Measurements from ENCODE around the gene GLT8D2. TPM values are rescaled to one million over a fixed set of nuclear protein-coding genes. Genes with fewer than 3 reads are reported as not detected.
A peak's percentile ranks its signal among the peaks of the same experiment; 100 is the strongest.

Gene GLT8D2, protein sequence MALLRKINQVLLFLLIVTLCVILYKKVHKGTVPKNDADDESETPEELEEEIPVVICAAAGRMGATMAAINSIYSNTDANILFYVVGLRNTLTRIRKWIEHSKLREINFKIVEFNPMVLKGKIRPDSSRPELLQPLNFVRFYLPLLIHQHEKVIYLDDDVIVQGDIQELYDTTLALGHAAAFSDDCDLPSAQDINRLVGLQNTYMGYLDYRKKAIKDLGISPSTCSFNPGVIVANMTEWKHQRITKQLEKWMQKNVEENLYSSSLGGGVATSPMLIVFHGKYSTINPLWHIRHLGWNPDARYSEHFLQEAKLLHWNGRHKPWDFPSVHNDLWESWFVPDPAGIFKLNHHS
- total RNA-seq, result under 1 TPM; 0.23 to 0.36 TPM

- Mint-ChIP-seq H3K4me1 (ENCODE audit: low read depth) (peaks cover 9% of the 10 kb centered on the region), H3K27me3 (ENCODE audit: low read depth) (peaks cover 41% of the 10 kb centered on the region), H3K36me3 (ENCODE audit: insufficient read depth in 2 of 2) (no peaks in the 10 kb centered on the region), H3K9me3 (no peaks in the 10 kb centered on the region), H3K27ac (no peak within 1 kb of the TSS), H3K4me3 (peak within 1 kb of the TSS; percentile 65 to 76)
- DNase-seq (peak in 1 of 2 donors; percentile 12), ATAC-seq (replicated peaks in 1 of 2) (peak in 1 of 2 donors; percentile 25)
These were observed at the start of gene GLT8D2 for GRCh38 chr12:104049903-104050356. GLT8D2 (minus strand) TSS chr12:104050187; CDS start chr12:104019648, 30,539 bp downstream.

DNA sequence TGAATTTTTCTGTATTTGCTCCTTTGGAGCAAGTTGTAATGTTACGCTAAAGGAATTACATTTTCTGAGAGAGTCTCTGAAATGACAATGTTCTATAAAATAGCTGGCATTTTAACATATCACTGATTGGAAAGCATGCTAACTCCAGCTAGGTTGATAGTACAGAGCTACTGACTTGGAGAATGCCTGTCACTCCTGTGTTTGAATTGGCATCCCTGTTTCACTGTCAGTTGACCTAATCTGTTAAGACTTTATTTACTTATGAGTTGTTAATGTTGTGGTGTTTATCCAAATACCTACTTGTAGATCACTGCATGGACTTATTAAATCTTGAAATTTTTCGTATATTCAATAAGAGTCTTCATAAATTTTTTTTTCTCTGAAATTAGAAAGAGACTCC, 48.0 kb upstream of the GLT8D2 start:
- peaks cover 5% of the 10 kb centered on the region for H3K4me1 Mint-ChIP-seq (ENCODE audit: low read depth)
- peak overlapping the region; percentile 79 for H3K27ac Mint-ChIP-seq
- H3K27me3 Mint-ChIP-seq (ENCODE audit: low read depth), result no peaks in the 10 kb centered on the region
- H3K9me3 Mint-ChIP-seq, result no peaks in the 10 kb centered on the region
- H3K4me3 Mint-ChIP-seq, result no peak overlapping the region
- ATAC-seq (replicated peaks in 1 of 2) (no peak), DNase-seq (no peak)
- H3K36me3 Mint-ChIP-seq (ENCODE audit: insufficient read depth in 2 of 2), result peaks cover 0 to 11% of the 10 kb centered on the region in 2 donors

DNA sequence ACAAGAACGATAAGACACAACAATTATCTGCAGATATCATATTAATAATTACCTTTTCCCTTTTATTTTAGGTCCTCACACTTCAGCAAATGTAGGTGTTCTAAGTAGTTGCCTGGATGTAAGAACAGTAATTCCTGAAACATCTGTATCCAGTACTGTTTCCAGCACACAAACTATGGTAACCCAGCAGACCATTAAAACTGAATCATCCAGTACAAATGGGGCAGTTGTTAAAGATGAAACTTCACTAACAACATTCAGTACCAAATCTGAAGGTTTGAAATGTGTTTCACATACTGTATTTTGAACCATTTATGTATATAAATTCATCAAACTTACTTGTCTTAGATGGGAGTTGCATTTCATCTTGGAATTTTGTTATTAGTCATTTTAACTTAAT, 45.3 kb upstream of the GLT8D2 start:
- Mint-ChIP-seq H3K4me1 (ENCODE audit: low read depth) (peaks cover 5% of the 10 kb centered on the region), H3K9me3 (no peaks in the 10 kb centered on the region), H3K36me3 (ENCODE audit: insufficient read depth in 2 of 2) (peaks cover 0 to 12% of the 10 kb centered on the region in 2 donors), H3K27me3 (ENCODE audit: low read depth) (no peaks in the 10 kb centered on the region), H3K27ac (no peak overlapping the region), H3K4me3 (no peak overlapping the region)
- ATAC-seq (replicated peaks in 1 of 2), result peak in 1 of 2 donors; percentile 43
- DNase-seq, result no peak

DNA sequence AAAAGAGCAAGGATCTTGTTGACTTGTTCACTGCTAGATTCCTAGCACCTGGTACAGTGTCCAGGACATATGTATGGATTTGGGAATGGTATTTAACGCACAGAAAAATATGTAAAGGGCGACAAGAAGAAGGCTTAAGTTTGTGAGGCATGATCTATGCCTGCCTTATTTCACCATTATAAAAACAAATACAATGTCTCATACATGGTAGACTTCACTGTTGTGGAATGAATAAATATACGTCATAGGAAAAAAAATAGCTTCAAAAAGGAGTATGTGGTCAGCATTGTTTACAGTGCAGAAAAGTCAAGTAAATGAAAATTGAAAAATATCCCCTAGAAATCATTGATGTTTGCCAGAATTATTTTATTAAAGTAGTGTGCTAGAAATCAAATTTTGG, 44.3 kb upstream of the GLT8D2 start:
- Mint-ChIP-seq H3K27ac (no peak overlapping the region), H3K9me3 (no peaks in the 10 kb centered on the region), H3K36me3 (ENCODE audit: insufficient read depth in 2 of 2) (peaks cover 0 to 12% of the 10 kb centered on the region in 2 donors), H3K4me3 (no peak overlapping the region), H3K4me1 (ENCODE audit: low read depth) (peaks cover 5% of the 10 kb centered on the region), H3K27me3 (ENCODE audit: low read depth) (no peaks in the 10 kb centered on the region)
- no peak for ATAC-seq (replicated peaks in 1 of 2)
- DNase-seq, result no peak

DNA sequence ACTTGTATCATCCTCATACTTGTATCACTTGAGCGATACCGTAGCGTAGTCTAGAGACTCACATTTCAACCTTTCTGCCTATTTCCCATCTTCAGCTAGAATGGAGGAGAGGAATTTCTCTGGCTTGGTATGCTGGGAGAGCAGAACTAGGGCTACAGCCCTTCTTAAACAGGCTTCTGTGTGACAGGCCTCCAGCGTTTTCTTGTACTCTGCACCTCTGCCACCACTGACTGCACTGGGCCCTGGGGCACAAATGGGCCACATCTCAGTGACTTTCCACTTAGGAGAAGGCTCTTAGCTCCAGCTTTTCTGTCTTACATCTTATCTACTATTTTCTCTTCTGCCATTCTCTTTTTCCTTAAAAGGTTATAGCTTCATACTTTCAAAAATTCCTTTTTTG, 41.1 kb upstream of the GLT8D2 start:
- ATAC-seq (replicated peaks in 1 of 2) (no peak), DNase-seq (no peak)
- Mint-ChIP-seq H3K4me3 (no peak overlapping the region), H3K4me1 (ENCODE audit: low read depth) (no peaks in the 10 kb centered on the region), H3K36me3 (ENCODE audit: insufficient read depth in 2 of 2) (peaks cover 0 to 4% of the 10 kb centered on the region in 2 donors), H3K27ac (no peak overlapping the region), H3K27me3 (ENCODE audit: low read depth) (no peaks in the 10 kb centered on the region), H3K9me3 (no peaks in the 10 kb centered on the region)

DNA sequence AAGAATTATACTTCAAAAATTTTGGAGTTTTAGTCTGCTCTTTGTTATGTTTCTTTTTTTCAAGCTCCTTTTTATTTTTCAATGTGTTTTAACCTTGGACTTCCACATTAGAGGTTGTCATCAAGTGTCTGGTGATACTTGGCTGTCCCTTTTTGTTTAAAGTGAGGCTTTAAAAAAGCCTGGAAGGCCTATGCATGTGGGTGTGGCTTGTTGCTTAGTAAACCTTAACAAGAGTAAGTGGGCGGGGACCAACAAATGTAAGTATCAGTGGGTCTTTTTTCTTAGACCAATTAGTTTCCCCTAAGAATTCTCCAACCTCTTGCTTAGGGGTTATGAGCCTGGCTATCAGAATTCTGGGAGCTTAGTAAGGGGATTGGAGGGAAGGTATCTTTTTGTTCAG, 40.7 kb upstream of the GLT8D2 start:
- H3K4me1 Mint-ChIP-seq (ENCODE audit: low read depth), result no peaks in the 10 kb centered on the region
- H3K36me3 Mint-ChIP-seq (ENCODE audit: insufficient read depth in 2 of 2), result peaks cover 0 to 4% of the 10 kb centered on the region in 2 donors
- no peak for ATAC-seq (replicated peaks in 1 of 2)
- no peak overlapping the region for H3K27ac Mint-ChIP-seq
- no peak for DNase-seq
- H3K4me3 Mint-ChIP-seq, result no peak overlapping the region
- no peaks in the 10 kb centered on the region for H3K9me3 Mint-ChIP-seq
- H3K27me3 Mint-ChIP-seq (ENCODE audit: low read depth), result no peaks in the 10 kb centered on the region

DNA sequence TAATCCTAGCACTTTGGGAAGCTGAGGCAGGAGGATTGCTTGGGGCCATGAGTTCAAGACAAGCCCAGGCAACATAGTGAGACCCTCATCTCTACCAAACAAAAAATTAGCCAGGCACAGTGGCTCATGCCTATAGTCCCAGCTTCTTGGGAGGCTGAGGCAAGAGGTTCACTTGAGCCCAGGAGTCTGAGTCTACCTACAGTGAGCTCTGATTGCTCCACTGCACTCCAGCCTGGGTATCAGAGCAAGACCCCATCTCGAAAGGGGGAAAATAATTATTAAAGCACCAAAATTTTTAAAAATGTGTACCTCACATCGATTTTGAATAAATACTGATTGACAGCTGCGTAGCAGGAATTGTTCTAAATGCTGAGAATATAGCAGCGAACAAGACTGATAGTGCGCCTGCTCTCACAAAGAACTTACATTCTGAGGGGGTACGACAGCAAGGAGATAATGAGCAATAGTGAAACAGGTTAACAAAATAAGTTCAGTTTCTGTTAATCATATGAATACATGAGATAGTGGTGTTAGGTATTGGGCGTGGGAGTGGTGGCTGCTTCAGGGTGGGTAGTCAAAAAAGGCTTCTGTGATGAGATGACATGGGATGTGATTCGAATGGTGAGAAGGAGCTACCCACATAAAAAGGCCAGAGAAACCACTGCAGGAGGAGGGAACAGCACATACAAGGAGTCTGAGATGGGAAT, 33.9 kb upstream of the GLT8D2 start:
- peak; percentile 60 to 70 for DNase-seq
- H3K27ac Mint-ChIP-seq, result no peak overlapping the region
- peak; percentile 96 to 98 for ATAC-seq (replicated peaks in 1 of 2)

GRCh38 chr12:104080764-104081163, 30.8 kb upstream of the GLT8D2 start:
- DNase-seq, result no peak
- H3K4me1 Mint-ChIP-seq (ENCODE audit: low read depth), result peaks cover 28% of the 10 kb centered on the region
- ATAC-seq (replicated peaks in 1 of 2), result no peak
- H3K4me3 Mint-ChIP-seq, result no peak overlapping the region
- peaks cover 9 to 17% of the 10 kb centered on the region in 2 donors for H3K36me3 Mint-ChIP-seq (ENCODE audit: insufficient read depth in 2 of 2)
- H3K27ac Mint-ChIP-seq, result no peak overlapping the region
- H3K9me3 Mint-ChIP-seq, result no peaks in the 10 kb centered on the region
- H3K27me3 Mint-ChIP-seq (ENCODE audit: low read depth), result no peaks in the 10 kb centered on the region

More for the DNA sequence above, 33.9 kb upstream of the GLT8D2 start:
- Mint-ChIP-seq H3K4me3 (peak overlapping the region; percentile 22 to 31), H3K9me3 (no peaks in the 10 kb centered on the region), H3K36me3 (ENCODE audit: insufficient read depth in 2 of 2) (peaks cover 7 to 14% of the 10 kb centered on the region in 2 donors), H3K27me3 (ENCODE audit: low read depth) (no peaks in the 10 kb centered on the region), H3K4me1 (ENCODE audit: low read depth) (peaks cover 23% of the 10 kb centered on the region)

DNA sequence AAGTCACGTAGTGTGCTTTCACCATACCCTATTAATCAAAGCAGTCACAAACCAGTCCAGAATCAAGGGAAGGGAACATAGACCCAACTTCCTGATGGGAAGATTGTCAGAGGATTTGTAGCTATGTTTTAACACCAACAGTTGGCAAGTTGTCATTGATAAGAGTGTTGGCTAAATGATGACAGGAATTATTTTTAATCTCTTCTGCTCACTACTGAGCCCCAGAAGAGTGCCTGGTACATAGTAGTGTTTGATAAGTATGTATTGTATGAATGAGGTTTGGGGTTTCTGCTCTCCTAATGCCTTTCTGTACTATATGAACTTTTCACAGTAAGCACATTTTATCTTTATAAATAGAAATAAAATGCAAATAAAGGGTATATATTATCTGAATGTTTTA, 29.0 kb upstream of the GLT8D2 start:
- DNase-seq, result no peak
- no peak overlapping the region for H3K4me3 Mint-ChIP-seq
- no peak for ATAC-seq (replicated peaks in 1 of 2)
- H3K9me3 Mint-ChIP-seq, result no peaks in the 10 kb centered on the region
- H3K27me3 Mint-ChIP-seq (ENCODE audit: low read depth), result no peaks in the 10 kb centered on the region
- H3K4me1 Mint-ChIP-seq (ENCODE audit: low read depth), result peaks cover 20% of the 10 kb centered on the region
- peaks cover 2 to 11% of the 10 kb centered on the region in 2 donors for H3K36me3 Mint-ChIP-seq (ENCODE audit: insufficient read depth in 2 of 2)
- no peak overlapping the region for H3K27ac Mint-ChIP-seq

GRCh38 chr12:104073699-104074098, 23.7 kb upstream of the GLT8D2 start:
- Mint-ChIP-seq H3K9me3 (no peaks in the 10 kb centered on the region), H3K27me3 (ENCODE audit: low read depth) (no peaks in the 10 kb centered on the region), H3K36me3 (ENCODE audit: insufficient read depth in 2 of 2) (peaks cover 1 to 9% of the 10 kb centered on the region in 2 donors), H3K4me3 (no peak overlapping the region), H3K4me1 (ENCODE audit: low read depth) (peaks cover 5% of the 10 kb centered on the region), H3K27ac (no peak overlapping the region)
- DNase-seq (no peak), ATAC-seq (replicated peaks in 1 of 2) (no peak)

GRCh38 chr12:104072099-104072498, 22.1 kb upstream of the GLT8D2 start:
- Mint-ChIP-seq H3K4me3 (no peak overlapping the region), H3K27me3 (ENCODE audit: low read depth) (no peaks in the 10 kb centered on the region), H3K4me1 (ENCODE audit: low read depth) (peaks cover 4% of the 10 kb centered on the region), H3K36me3 (ENCODE audit: insufficient read depth in 2 of 2) (peaks cover 1 to 7% of the 10 kb centered on the region in 2 donors), H3K9me3 (no peaks in the 10 kb centered on the region), H3K27ac (no peak overlapping the region)
- ATAC-seq (replicated peaks in 1 of 2) (no peak), DNase-seq (no peak)

DNA sequence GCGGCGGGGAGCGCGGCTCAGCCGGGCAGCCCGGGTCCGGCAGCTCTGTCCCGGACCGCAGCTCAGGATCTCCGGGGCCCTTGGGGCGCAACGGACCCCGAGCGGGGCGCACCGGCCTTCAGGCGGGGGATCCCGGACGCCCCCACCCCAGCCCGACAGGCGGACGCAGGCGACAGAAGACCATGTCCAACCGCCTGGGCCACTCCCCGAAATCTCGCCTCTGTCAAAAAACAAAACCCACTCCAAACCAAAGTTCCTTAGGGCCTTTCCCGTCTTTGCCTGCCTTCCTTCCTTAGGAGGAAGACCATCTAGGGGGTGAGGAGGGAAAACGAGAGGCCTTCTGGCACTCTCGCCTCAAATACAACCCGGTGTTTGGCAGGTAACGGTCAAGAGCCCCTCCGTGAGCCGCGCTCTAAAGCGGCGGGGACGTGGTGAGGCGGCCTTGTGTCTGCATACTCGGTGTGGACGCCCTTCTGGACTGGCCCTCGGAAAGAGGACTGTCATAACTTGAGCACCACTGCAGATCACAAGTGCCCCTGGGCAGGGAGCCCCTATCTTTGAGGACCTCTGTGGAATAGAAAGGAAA, 14.9 kb upstream of the GLT8D2 start:
- no peak for DNase-seq

More for the DNA sequence above, 14.9 kb upstream of the GLT8D2 start:
- ATAC-seq (replicated peaks in 1 of 2), result no peak
- Mint-ChIP-seq H3K4me1 (ENCODE audit: low read depth) (peaks cover 21% of the 10 kb centered on the region), H3K9me3 (no peaks in the 10 kb centered on the region), H3K27me3 (ENCODE audit: low read depth) (peaks cover 19% of the 10 kb centered on the region), H3K27ac (peak overlapping the region; percentile 68), H3K36me3 (ENCODE audit: insufficient read depth in 2 of 2) (peaks cover 0 to 3% of the 10 kb centered on the region in 2 donors), H3K4me3 (peak overlapping the region; percentile 78 to 98)

All from activated T-cell treated with anti-CD3 and anti-CD28 coated beads, Interleukin-2, amount 50 U/mL, for 72 hours (primary cell).